ENCODE results near the gene KLF18.
"Not testable (repeated sequence)": the region's sequence is repeated elsewhere in the genome, so short reads cannot be mapped to it uniquely, and the experiment has no call there.

The KLF18 gene

DNA sequence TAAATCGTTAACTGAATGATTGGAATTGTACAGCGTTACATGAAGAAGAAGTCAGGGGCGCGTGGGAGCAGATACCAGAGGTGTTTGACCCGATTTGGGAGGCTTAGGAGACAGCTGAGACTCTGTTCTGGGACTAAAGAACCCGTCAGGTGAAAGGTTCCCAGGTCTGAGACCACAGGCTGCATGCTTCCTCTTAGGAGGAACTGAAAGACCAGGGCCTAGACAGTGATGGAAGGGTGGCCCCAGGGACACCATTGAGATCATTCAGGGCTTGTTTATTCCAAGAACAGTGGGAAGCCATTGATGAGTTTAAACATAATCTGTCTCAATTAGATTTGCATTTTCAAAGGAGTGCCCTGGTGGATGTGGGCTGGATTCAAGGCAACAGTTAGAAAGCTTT, 21.9 kb downstream of the KLF18 start:
- DNase-seq, result no peak

GRCh38 chr1:44118682-44119081, 22.7 kb downstream of the KLF18 start, which contains the start of gene KLF17:
KLF17 (plus strand) TSS chr1:44118821; CDS start chr1:44118908, 87 bp downstream.
- DNase-seq, result no peak

DNA sequence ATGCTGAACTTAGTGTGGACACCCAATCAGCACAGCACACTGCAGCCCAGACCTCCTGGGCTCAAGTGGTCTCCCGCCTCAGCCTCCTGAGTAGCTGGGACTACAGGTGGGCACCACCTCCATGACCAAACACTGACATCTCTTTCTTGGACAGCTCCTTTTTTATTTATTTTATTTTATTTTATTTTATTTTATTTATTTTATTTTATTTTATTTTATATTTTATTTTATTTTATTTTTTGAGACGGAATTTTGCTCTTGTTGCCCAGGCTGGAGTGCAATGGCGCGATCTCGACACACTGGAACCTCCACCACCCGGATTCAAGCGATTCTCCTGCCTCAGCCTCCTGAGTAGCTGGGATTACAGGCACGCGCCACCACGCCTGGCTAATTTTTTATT, 24.2 kb downstream of the KLF18 start:
- DNase-seq, result not testable (repeated sequence)

DNA sequence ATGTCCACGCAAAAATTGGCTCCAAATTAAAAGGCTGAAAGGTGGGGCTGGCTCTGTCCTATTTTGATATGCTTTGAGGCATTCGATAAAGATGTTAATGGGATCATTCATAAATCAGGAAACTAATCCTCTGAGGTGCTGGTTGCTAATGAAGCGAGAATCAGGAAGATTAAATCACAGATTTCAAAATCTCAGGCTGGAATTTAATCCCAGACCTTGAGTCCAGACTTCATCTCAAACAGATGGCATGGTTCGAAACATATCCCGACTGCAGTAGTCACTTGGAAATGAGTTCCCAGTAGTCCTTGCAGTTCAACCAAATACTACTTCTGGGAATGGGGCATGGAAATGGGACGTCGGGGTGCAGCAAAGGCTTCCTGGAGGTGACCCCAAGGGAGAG, 27.3 kb downstream of the KLF18 start:
- no peak for DNase-seq

- no peak for DNase-seq
Observed at GRCh38 chr1:44113095-44113609, 28.3 kb downstream of the KLF18 start.

GRCh38 chr1:44112486-44112885, 28.9 kb downstream of the KLF18 start:
- DNase-seq, result no peak

DNA sequence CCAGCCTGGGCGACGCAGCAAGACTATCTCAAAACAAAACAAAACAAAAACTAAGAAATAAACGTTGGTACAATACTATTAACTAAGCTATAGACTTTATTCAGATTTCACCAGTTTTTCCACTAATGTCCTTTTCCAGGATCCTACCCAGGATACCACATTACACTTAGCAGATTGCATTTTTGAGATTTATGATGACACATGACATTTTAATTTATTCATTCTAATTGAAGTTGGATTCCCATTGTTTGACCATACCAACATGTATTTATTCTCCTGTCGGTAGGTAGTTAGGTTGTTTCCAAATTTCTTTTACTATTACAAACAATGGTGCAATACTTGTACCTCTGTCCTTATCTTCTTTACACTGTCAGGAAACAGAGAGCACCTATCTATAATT, 29.6 kb downstream of the KLF18 start:
- DNase-seq, result no peak

GRCh38 chr1:44110916-44111315, 30.5 kb downstream of the KLF18 start:
- no peak for DNase-seq

GRCh38 chr1:44108971-44109370, 32.5 kb downstream of the KLF18 start:
- DNase-seq, result no peak

DNA sequence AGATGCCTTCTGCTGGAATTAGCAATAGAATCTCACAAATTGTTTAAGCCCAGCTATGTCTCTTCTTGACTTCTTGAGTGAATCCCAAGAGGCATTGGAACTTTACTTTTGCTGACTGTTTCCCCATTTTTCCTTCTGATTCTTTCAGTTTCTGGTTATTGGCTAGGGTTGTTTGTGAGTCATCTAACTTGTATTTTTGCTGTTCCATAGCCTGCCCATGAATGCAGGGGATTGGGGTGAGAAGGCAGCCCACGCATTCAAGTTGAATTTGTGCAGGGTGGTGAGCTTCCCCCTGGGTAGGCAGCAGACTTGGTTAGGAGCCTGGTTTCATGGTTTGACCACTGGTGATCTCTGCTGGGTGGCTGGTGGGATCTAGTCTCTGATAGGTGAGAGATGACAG, 33.2 kb downstream of the KLF18 start:
- no peak for DNase-seq

- no peak for DNase-seq
Observed at GRCh38 chr1:44105810-44106209, 35.6 kb downstream of the KLF18 start.

GRCh38 chr1:44103270-44104131, 37.9 kb downstream of the KLF18 start:
- DNase-seq, result no peak

DNA sequence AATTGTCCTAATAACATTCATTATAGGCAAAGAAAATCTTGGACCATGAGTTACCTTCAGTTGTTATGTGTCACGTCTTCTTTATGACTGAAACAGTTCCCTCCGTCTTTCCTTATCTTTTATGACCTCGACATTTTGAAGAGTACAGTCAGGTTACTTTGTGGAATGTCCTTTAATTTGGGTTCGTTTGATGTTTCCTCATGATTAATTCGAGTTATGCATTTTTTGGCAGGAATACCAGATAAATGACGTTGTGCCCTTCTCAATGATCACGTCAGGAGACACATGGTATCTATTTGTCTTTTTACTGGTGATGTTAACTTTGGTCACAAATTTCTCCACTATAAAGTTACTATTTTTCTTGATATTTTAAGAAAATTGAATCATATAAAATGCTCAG, 40.1 kb downstream of the KLF18 start:
- no peak for DNase-seq

DNA sequence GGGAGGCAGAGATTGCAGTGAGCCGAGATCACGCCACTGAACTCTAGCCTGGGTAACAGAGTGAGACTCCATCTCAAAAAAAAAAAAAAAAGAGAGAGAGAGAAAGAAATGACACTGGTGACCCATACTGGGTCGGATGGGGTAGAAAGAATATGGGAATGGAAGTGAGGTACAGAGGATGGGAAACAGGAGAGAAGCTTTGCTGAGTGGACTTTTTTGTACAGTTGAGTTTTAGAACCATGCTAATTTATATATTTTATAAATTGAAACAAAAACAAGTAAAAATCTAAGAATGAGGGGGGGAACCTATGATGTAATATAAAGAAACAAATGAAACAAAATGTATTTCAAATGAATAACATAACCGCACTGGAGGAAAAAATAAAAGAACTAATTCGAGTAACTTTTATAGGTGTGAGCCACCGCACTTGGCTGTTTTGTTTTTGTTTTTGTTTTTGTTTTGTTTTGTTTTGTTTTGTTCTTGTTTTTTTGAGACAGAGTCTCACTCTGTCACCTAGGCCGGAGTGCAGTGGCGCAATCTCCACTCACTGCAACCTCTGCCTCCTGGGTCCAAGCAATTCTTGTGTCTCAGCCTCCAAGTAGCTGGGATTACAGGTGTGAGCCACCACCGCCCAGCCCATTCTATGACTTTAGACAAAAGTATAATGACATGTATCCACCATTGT, 41.1 kb downstream of the KLF18 start:
- DNase-seq, result no peak

- DNase-seq, result no peak
Observed at GRCh38 chr1:44094047-44094446, 47.4 kb downstream of the KLF18 start.

DNA sequence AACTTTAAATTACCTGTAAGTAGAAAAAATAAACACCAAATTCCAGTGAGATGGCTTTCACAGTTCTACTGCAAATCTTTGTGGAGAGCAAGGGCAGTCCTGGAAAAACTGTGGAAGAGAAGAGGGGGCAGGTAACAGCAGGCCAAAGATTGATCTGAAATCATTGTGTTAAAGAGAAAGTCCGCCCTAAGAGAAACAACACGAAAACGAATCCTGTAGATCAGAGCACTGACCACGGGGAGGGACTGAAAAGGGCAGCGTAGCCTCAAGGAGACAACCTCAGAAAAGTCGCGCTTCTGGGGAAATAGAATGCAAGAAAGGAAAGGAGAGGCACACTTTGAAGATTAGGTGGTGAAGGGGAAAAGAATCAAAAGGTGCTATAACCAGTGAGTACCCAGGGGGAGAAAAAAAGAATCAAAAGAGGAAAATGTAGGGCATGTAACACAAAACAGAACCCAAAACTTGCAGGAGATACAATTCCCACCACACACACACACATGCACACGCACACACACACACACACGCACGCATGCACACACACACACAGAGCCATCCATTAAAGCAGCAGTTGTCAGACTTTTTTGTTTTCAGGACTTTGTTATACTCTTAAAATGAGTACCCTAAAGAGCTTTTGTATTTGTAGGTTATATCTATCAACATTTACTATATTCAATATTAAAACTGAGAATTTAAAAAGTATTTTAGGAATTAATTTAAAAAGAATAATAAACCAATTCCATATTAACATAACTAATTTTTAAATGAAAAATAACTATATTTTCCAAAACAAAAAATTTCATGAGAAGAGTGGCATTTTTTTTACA, 50.8 kb downstream of the KLF18 start:
- no peak for DNase-seq

GRCh38 chr1:44089371-44090048, 51.9 kb downstream of the KLF18 start:
- DNase-seq, result no peak
